ENCODE results near the gene PAQR5. TPM values are rescaled to one million over a fixed set of nuclear protein-coding genes. Genes with fewer than 3 reads are reported as not detected.

Gene PAQR5
- total and polyA plus RNA-seq, 9 of the 15 experiments (the other 6 are each of a cell fraction or from before 2014, with no cell fraction given) = 0.04 to 0.08 TPM; not detected in 7

GRCh38 chr15:69452692-69453521, 154.2 kb downstream of the PAQR5 start, which contains the start of gene RPLP1 (continued):
- TF ChIP-seq PTBP1 (IDR thresholded peaks at IDR 0.05; ENCODE audit: low read depth, low read length) = peak; percentile 3; the same call in 1 of the 2 replicates
- TF ChIP-seq HES1 (IDR thresholded peaks at IDR 0.05; ENCODE audit: low read depth) = no peak
- no peak for TF ChIP-seq ZNF121 (CRISPR knock-in tag; conservative IDR thresholded peaks at IDR 0.05)
- TF ChIP-seq E2F5 (CRISPR knock-in tag; IDR thresholded peaks at IDR 0.05) = no peak
- TF ChIP-seq VEZF1 (CRISPR knock-in tag; IDR thresholded peaks at IDR 0.05) = peak; percentile 34; the same call in 1 of the 2 replicates
- no peak for TF ChIP-seq TRIM25 (IDR thresholded peaks at IDR 0.05; ENCODE audit: borderline replicate concordance)
- TF ChIP-seq ZNF644 (tag; IDR thresholded peaks at IDR 0.05; ENCODE audit: low read depth) = no peak
- TF ChIP-seq CBX2 (IDR thresholded peaks at IDR 0.05; ENCODE audit: insufficient read depth, low read length, poor library complexity, severe bottlenecking) = no peak
- no peak for TF ChIP-seq SRSF1 (IDR thresholded peaks at IDR 0.05; ENCODE audit: low read depth, low read length)
- TF ChIP-seq U2AF2 (optimal IDR thresholded peaks at IDR 0.05; ENCODE audit: low read depth, low read length) = no peak
- TF ChIP-seq MAFG (tag; conservative IDR thresholded peaks at IDR 0.05) = no peak
- TF ChIP-seq SRSF9 (IDR thresholded peaks at IDR 0.05; ENCODE audit: borderline replicate concordance, low read depth, low read length) = no peak
- peak; percentile 93 for TF ChIP-seq CBX1 (IDR thresholded peaks at IDR 0.05; ENCODE audit: low read depth)
- TF ChIP-seq HSF4 (CRISPR knock-in tag; IDR thresholded peaks at IDR 0.05; ENCODE audit: borderline replicate concordance) = no peak
- no peak for TF ChIP-seq ZNF197 (CRISPR knock-in tag; IDR thresholded peaks at IDR 0.05; ENCODE audit: low read depth)
- no peak; the same call in 1 of the 2 replicates for TF ChIP-seq ZNF76 (CRISPR knock-in tag; IDR thresholded peaks at IDR 0.05; ENCODE audit: borderline replicate concordance)
- peak; percentile 93 to 94 for TF ChIP-seq NRF1 (conservative IDR thresholded peaks at IDR 0.05 in 1 of 2, IDR thresholded peaks at IDR 0.05 in 1 of 2)
- no peak for TF ChIP-seq FUS (optimal IDR thresholded peaks at IDR 0.05; ENCODE audit: low read depth, low read length)
- TF ChIP-seq NUFIP1 (IDR thresholded peaks at IDR 0.05; ENCODE audit: partially characterized antibody) = no peak
- peak; percentile 97; the same call in 1 of the 2 replicates for TF ChIP-seq ZNF282 (CRISPR knock-in tag; IDR thresholded peaks at IDR 0.05)
- peak; percentile 63; the same call in 1 of the 2 replicates for TF ChIP-seq ZBED1 (IDR thresholded peaks at IDR 0.05)
- TF ChIP-seq ZNF174 (CRISPR knock-in tag; IDR thresholded peaks at IDR 0.05) = no peak
- TF ChIP-seq TAF7 (tag; IDR thresholded peaks at IDR 0.05) = peak; percentile 98
- TF ChIP-seq NCOA2 (IDR thresholded peaks at IDR 0.05; ENCODE audit: partially characterized antibody in 2 of 2) = no peak
